Right hindlimb (tissue), 1 donor: Measurements from ENCODE around the gene ERBB2.
A peak's percentile ranks its signal among the peaks of the same experiment; 100 is the strongest.

ENCODE experiments used
- DNase-seq: peaks from one replicate; pipeline ENCODE4 v3.0.0-alpha.2; 2018

ERBB2 gene

DNA sequence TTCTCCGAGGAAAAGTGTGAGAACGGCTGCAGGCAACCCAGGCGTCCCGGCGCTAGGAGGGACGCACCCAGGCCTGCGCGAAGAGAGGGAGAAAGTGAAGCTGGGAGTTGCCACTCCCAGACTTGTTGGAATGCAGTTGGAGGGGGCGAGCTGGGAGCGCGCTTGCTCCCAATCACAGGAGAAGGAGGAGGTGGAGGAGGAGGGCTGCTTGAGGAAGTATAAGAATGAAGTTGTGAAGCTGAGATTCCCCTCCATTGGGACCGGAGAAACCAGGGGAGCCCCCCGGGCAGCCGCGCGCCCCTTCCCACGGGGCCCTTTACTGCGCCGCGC, at the start of gene ERBB2:
TSS of gene ERBB2 (plus strand) at position 247 of the 330 bp plus-strand sequence. CDS start 175 bp downstream, outside the sequence.
- DNase-seq: peak; percentile 86

DNA sequence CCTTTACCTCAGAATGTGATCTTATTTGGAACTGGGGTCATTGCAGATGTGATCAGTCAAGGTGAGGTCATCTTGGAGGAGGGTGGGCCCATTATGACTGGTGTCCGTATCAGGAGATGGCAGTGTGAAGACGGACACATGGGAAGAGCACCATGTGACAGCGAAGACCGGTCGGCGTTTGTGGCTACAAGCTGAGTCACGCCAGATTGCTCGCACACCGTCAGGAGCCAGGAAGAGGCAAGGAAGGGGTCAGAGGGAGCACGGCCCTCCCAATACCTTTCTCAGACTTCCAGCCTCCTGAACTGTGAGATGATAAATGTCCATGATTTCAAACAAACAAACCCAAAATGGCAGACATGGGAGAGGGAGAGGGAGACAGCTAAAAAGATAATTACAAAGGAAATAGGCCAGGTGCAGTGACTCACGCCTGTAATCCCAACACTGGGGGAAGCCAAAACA, 49.7 kb upstream of the ERBB2 start:
- DNase-seq: no peak

DNA sequence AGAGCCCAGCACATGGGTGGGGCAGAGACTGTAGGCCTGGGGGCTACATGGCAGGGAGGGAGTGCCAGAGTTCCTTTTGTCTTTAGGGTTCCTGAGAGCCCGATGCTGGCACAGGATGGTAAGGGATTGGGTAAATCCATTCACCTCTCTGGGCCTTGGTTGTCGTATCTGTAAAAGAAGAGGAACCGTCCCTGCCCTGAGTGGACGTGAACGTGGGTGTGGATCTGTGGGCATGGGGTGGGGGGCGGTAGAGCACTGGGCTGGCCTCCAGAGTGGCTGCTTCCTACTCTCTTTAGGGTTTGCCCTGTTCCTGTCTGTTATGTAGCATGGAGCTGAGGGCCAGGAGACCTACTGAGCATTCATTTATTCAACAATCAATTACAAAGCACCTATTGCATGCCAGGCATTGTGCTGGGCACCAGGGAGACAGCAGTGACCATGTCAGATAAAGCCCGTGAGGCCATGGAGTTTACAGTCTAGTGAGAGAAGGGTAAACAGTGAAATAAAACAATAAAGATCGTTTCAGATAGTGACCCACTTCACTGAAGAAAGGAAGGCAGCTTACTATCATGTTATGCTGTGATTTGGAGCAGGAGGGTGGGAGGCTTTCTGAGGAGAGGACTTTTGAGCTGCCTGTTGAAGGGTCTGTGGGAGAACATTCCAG, 47.8 kb upstream of the ERBB2 start:
- DNase-seq: no peak

DNA sequence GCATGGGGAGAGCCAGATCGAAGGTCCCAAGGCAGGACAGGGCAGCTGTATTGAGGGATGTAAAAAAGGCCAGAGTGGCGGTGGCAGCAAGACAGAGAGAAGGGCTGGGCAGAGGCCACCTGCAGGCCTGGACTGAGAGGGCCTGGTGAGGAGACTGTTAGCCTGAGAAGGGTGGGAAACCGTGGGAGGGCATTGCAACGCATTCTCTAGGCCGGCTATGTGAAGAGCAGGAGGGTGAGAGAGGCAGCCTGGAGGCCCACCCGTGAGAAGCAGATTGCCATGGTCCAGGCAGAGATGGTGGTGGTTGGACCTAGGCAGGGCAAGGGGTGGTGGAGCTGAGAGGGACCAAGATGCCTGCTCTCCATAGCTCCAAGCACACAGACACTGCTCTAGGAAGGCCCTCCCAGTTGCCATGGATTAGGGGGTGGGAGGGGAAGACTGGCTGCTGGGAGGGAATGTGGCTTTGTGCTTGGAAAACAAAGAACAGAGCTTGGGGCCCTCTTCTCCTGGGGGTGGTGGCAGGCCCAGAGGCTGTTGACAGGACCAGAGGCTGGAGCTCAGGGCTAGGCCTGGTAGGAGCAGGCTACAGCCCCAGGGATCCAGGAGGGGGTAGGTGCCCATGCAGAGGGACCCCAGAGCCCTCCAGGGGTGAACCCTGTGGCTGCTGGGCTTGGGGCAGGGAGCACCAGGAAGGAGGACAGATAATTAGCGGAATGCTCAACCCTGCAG, 47.1 kb upstream of the ERBB2 start:
- no peak for DNase-seq

DNA sequence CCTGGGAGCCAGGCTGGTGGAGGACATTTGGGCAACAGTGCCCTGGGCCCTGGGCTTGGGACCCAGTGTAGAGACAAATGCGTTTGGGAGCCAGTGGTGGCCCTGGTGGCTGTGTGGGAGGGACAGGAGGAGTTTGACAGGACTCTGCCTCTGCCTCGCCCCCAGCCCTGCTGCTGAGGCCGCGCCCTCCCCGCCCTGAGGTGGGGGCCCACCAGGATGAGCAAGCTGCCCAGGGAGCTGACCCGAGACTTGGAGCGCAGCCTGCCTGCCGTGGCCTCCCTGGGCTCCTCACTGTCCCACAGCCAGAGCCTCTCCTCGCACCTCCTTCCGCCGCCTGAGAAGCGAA, 46.6 kb upstream of the ERBB2 start:
- no peak for DNase-seq

DNA sequence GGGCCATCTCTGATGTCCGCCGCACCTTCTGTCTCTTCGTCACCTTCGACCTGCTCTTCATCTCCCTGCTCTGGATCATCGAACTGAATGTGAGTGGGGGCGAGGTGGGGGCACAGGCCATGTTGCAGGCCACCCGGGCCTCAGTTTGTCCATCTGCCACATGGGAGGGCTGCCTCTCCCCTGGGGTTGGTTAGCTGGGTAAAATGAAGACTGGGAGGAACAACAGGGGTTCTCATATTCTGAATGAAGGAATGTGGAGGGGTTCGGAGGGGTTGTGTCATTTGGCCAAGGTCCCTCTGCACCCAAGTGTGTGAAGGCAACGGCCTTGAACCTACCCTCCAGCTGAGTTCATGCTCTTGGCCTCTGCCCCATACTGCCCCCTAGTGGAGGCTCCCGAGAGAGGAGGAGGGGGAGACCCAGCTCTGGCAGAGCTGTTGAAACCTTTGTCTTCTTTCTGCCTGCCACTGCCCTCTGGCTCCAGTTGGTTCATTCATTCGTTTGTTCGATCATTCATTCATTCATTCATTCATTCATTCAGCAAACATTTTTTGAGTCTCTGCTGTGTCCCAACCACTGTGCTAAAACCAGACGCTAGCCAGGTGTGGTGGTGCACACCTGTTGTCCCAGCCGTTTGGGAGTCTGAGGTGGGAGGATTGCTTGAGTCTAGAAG, 46.1 kb upstream of the ERBB2 start:
- DNase-seq: no peak

DNA sequence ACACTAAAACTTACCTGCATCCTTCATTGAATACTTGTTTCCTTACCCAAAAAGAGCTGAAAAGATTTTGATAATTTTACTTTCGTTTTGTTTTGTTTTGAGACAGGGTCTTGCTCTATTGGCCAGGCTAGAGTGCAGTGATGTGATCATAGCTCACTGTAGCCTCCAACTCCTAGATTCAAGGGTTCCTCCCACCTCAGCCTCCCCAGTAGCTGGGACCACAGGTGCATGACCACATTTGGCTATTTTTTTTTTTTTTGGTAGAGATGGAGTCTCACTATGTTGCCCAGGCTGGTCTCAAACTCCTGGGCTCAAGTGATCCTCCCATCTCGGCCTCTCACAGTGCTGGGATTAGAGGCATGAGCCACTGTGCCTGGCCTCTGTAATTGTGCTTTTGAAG, 44.8 kb upstream of the ERBB2 start:
- DNase-seq: no peak

DNA sequence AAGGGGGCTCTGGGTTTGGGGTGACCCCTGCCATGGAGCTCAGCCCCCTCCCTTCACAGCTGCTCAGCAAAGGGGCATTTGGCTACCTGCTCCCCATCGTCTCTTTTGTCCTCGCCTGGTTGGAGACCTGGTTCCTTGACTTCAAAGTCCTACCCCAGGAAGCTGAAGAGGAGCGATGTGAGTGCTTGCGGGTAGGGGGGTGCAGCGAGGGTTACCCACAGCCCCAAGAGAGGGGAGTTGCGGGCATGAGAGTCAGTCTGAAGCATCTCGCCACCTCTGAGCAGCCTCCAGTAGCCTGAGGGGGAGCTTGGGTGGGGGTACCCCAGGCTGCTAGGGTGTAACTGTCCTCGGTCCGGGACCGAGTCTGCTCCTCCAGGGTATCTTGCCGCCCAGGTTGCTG, 41.5 kb upstream of the ERBB2 start:
- DNase-seq: no peak

DNA sequence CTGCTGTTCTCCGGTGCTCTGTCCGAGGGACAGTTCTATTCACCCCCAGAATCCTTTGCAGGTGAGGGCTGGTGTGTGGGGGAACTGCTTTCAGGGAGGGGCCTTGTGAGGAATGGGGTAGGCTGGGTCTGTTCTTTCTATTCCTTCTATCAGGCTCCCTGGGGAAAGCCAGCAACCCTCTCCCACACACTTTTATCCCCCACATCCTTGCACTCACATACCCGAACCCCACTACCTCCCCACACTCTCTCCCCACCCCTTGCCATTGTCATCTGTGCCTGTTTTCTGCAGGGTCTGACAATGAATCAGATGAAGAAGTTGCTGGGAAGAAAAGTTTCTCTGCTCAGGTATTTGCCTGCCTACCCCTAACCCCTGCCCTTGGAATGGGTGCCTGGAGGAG, 41.1 kb upstream of the ERBB2 start:
- no peak for DNase-seq

DNA sequence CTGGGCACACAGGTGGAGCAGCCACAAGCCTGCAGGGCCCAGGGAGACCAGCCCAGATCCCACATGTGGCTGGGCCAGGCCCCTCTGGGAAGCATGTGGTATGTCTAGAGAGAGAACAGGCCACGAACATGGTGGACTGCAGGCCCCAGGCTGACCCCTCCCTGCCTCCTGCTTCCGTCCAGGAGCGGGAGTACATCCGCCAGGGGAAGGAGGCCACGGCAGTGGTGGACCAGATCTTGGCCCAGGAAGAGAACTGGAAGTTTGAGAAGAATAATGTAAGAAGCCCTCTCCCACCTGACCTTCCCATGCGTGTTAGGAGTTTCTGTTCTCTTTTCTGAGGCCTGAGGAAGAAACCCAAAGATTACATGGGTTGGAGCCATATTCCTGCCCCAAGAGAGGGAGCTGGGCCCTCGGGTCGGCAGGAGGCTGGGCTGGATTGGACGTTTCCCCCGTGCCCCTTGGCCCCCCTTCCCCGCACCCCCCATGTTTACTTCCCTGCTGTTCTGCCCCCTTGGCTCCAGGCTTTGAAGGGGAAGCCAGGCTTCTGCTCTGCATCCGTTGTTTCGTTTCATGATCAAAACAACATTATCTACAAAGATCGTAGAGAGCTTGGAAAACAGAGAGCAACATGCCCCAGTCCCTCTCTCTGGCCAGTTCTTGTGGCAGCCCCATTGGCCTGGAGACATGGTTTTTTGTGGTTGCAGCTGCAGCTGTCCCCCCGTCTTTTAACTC, 40.4 kb upstream of the ERBB2 start:
- DNase-seq: no peak

DNA sequence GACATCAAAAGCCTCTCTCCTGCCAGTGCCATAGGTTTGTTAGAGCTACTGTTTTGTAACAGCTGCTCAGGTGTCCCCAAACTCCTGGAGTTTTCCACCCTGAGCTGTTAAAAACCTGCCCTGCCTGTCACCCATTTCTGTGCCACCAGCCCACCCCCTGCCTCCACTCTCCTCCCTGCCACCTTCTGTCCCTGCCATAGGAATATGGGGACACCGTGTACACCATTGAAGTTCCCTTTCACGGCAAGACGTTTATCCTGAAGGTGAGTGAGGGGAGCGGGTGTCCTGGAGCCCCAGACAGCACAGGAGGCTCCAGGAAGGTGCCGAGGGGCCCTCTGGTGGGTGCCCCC, 39.9 kb upstream of the ERBB2 start:
- DNase-seq: no peak

DNA sequence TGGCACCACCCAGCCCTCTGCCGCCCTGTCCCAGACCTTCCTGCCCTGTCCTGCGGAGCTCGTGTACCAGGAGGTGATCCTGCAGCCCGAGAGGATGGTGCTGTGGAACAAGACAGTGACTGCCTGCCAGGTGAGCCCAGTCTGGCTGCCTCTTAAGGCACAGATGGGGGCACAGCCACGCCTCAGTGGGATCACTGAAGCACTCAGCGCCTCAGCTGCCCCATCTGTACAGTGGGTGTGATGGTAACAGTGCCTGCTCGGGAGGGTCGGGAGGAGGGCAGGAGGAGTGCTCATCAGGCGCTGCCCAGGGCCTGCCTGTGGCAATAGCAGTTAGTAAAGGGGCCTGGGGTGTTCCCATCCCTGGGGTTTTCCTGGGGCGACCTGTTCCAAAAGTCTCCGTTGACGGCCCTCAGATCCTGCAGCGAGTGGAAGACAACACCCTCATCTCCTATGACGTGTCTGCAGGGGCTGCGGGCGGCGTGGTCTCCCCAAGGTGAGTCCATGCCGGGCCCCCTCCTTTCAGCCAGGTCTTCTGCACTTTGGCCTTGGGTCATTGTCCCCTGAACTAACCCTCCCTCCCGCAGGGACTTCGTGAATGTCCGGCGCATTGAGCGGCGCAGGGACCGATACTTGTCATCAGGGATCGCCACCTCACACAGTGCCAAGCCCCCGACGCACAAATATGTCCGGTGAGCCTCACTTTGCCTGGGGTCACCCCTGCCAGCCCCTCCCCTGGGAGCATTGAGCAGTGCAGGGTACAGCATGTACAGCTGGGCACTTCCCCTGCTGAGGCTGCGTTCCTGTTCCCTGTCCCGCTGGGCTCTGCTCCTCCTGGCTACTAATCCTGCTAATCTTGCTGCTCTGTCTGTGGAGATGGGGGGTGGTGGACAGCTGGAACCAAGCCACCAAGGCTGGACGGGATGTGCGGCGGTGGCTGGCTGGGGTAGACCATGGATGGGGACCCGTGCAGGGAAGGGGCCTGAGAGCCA, 39.2 kb upstream of the ERBB2 start:
- DNase-seq: no peak

DNA sequence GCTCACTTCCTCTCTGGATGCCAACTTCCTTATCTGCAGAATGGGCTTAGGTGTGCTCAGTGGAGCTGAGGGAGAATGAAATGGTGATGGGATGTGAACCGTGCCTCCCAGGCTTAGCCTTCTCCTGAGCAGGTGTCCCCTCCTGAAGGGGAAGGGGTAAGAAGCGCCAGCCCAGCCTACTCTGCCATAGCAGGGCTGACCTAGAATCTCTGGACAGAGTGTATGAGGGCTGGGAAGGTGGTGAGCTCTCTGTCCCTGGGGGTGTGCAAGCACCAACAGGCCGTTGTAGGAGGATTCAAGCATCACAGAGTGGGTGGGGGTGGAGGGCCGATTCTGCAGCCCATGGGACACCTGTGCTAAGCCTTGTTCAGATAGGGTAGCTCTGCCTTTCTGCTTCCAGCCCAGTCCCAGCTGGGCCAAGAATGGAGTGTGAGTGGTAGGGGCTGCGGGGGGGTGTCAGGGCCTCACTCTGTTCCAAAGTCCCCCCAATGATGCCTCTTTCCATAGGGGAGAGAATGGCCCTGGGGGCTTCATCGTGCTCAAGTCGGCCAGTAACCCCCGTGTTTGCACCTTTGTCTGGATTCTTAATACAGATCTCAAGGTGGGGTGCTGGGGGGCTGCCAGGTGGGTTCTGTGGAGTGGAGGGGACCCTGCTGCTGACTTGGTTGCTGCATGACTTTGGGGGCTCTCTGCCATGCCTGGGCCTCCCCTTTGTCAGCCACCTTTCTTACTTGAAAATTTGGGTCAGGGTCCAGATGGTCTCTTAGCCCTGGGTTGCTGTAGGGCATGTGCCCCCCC, 37.9 kb upstream of the ERBB2 start:
- DNase-seq: no peak

DNA sequence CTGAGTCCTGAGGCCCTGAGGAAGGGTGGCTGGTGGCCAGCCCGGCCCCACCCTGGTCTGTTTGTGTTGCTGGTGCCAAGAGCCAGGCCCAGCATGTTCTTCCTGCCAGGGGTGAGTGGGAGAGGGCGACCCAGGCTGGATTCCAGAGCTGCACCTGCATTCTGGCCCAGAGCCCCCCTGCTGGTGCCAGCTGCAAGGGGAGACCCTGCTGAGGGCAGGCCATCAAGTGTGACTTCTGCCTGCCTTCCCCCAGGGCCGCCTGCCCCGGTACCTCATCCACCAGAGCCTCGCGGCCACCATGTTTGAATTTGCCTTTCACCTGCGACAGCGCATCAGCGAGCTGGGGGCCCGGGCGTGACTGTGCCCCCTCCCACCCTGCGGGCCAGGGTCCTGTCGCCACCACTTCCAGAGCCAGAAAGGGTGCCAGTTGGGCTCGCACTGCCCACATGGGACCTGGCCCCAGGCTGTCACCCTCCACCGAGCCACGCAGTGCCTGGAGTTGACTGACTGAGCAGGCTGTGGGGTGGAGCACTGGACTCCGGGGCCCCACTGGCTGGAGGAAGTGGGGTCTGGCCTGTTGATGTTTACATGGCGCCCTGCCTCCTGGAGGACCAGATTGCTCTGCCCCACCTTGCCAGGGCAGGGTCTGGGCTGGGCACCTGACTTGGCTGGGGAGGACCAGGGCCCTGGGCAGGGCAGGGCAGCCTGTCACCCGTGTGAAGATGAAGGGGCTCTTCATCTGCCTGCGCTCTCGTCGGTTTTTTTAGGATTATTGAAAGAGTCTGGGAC, 37.1 kb upstream of the ERBB2 start:
- DNase-seq: no peak

DNA sequence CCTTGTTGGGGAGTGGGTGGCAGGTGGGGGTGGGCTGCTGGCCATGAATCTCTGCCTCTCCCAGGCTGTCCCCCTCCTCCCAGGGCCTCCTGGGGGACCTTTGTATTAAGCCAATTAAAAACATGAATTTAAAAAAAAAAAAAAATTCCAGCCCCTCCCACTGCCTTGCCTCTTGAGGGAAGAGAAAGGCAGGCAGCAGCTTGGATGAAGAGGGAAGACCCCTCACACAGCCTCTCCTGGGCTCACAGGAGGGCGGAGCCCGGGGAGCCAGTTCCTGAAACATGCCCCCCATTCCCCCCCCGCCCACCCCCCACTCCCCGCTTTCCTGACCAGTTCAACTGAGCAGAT, 36.5 kb upstream of the ERBB2 start:
- no peak for DNase-seq

DNA sequence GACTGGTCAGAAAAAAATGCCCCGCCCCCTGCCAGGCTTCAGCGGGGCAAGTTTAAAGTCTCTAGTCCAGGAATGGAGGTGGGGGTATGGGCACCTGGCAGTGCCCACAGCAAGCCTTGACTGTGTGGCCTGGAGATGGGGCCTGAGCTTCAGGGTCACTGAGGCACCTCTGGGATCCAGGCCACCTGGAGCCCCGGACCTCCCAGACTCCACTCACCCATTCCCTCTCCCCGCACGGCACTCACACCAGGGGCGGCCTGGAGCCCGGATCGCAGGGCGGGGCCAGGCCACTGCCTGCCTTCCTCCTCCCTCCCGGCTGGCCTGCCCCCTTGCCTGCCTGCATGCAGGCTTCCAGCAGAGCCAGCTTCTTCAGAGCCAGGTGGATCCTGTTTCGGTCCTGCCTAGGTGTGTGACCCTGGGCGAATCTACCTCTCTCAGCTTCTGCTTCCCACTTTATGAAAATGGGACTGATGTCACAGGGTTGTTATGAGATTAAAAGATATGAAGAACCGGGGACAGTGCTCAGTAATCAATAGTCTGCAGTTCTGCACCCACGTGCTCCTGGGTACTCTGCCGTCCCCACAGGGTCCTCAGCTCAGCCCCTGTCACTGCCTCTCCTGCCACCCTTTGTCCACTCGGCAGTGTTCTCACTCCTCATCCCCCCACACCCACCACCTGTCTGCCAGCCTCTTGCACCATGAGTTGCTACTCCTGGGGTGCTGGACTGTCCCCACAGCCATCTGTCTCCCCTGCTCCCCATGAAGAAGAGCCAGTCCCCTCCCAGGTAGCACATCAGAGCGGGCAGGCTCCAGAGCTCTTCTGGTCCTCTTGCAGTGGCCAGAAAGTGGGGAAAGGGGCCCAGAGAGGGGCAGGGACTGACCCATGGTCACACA, 35.9 kb upstream of the ERBB2 start:
- no peak for DNase-seq

DNA sequence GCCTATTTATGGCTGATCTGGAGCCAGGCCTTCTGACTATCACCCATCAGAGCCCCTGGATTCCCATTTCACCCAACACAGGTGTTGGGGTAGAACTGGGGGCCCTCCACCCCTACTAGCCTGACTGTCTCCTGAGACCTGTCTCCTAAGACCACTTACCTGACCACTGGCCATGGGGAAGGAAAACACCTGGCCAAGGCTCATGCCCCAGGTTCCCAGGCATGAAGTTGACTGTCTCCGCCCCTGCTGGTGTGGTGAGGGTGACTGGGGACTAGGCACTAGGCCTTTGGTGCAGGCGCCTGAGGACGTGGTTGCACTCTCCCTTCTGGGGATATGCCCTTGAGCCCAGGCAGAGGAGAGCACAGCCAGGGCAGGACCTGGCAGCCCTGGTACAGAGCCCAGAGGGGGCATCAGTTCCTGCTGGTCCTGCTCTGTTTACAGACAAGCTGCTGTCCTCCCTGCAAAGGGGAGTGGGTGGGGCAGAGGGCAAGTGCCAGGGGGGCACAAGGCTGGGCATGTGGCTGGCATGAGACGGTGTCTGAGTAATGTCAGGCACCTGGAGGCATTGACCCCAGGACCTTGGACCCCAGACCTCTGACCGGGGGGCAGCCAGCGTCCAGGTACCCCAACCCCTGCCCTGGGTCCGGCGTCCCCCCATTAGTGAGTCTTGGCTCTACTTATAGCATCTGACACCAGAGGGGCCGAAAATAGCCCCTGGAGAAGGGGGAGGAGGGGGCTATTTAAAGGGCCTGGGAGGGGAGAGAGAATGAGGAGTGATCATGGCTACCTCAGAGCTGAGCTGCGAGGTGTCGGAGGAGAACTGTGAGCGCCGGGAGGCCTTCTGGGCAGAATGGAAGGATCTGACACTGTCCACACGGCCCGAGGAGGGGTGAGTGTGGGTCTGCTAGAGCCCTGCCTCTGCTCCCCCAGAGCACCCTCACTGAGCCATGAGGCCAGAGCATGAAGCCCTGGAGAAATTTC, 35.0 kb upstream of the ERBB2 start, which contains the start of gene TCAP:
TSS of gene TCAP (plus strand) at position 769 of the 981 bp plus-strand sequence. CDS start at position 780, 11 bp downstream.
- no peak for DNase-seq

DNA sequence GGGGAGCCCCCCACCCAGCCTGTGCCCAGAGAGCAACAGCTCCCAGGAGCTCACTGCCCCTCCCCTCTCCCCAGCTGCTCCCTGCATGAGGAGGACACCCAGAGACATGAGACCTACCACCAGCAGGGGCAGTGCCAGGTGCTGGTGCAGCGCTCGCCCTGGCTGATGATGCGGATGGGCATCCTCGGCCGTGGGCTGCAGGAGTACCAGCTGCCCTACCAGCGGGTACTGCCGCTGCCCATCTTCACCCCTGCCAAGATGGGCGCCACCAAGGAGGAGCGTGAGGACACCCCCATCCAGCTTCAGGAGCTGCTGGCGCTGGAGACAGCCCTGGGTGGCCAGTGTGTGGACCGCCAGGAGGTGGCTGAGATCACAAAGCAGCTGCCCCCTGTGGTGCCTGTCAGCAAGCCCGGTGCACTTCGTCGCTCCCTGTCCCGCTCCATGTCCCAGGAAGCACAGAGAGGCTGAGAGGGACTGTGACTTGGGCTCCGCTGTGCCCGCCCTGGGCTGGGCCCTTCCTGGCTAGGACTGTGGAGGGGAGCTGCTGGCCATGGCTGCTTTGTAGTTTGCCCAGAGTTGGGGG, 34.1 kb upstream of the ERBB2 start:
- no peak for DNase-seq
